HepG2 (cell line): ENCODE measurements around the gene MN1. TPM values are rescaled to one million over a fixed set of nuclear protein-coding genes. Genes with fewer than 3 reads are reported as not detected.
A peak's percentile ranks its signal among the peaks of the same experiment; 100 is the strongest.

Source experiments
- ATAC-seq: fragments of 200-7000 bp; cut with Tn5 transposase; 3 replicates; pipeline ENCODE4 v1.9.1; 2020; ENCODE audit warnings: mild to moderate bottlenecking, moderate library complexity
- BruUV-seq: library from RNA; stranded (reverse); fragments of 400-500 nt; replicated peaks from 2 replicates; lab custom pipeline; 2021; lab: Mats Ljungman, UMichigan
- CTCF ChIA-PET: fragments of 300-600 bp; formaldehyde crosslinking; extraction: SDS; loops from one replicate; lab custom pipeline; 2021; ENCODE audit warnings: low total read pairs, inconsistent platforms, low intra/inter-chr PET ratio; lab: Yijun Ruan, JAX
- POLR2A ChIA-PET: fragments of 350-600 bp; sonication (Branson Sonifier 250); formaldehyde crosslinking; loops from one replicate; lab custom pipeline; 2020; ENCODE audit warnings: antibody characterized with exemption, inconsistent platforms; lab: Yijun Ruan, JAX
- DNase-seq: peaks from one replicate; pipeline ENCODE4 v3.0.0-alpha.2; 2015; ENCODE audit warnings: low spot score
- FAIRE-seq: peaks from 3 replicates; lab custom pipeline; 2011; peaks lifted over from hg19 to GRCh38; lab: Jason Lieb, UNC
- H2AFZ ChIP-seq: one replicate; pipeline ENCODE4 v1.6.1; 2011; ENCODE audit warnings: low read length, inconsistent platforms
- H3K27ac ChIP-seq: fragments of 300-600 bp; 3 replicates; pipeline ENCODE4 v1.8.0; 2011; ENCODE audit warnings: mixed run types, mild to moderate bottlenecking, mixed read lengths, low read length, inconsistent platforms; ENCODE audit not compliant: insufficient read depth; ENCODE audit errors: extremely low read length
- H3K27me3 ChIP-seq, 2 experiments: fragments of 200-600 bp in 1 of 2; 2 replicates in 1 of 2; 3 replicates in 1 of 2; pipeline versions ENCODE4 v1.6.0 to v1.8.0; 2011; ENCODE audit warnings: low read length in 2 of 2, mild to moderate bottlenecking in 2 of 2, moderate library complexity in 2 of 2, inconsistent platforms in 1 of 2; ENCODE audit not compliant: insufficient read depth in 2 of 2, control insufficient read depth in 1 of 2
- H3K36me3 ChIP-seq, 2 experiments: fragments of 200-600 bp in 1 of 2; replicated peaks in 1 of 2; 2 replicates in 1 of 2; 3 replicates in 1 of 2; pipeline versions ENCODE4 v1.5.1 to v1.8.0; 2011; ENCODE audit warnings: low read length in 2 of 2, inconsistent platforms in 1 of 2; ENCODE audit not compliant: insufficient read depth in 2 of 2, control insufficient read depth in 1 of 2
- H3K4me1 ChIP-seq: 2 replicates; pipeline ENCODE4 v1.5.1; 2012; ENCODE audit warnings: low read length, inconsistent platforms; ENCODE audit not compliant: insufficient read depth
- H3K4me2 ChIP-seq: 2 replicates; pipeline ENCODE4 v1.6.0; 2011; ENCODE audit warnings: low read depth, low read length, inconsistent platforms
- H3K4me3 ChIP-seq, 3 experiments: fragments of 200-600 bp in 1 of 3; sonication (generic), shearing (Covaris generic) in 1 of 3; replicated peaks in 1 of 3; 2 replicates each; pipeline ENCODE4 v1.5.1; 2011 to 2016; ENCODE audit warnings: low read length in 3 of 3, inconsistent platforms in 2 of 3, low read depth in 2 of 3, mild to moderate bottlenecking in 2 of 3, control low read depth in 1 of 3, mixed read lengths in 1 of 3; ENCODE audit not compliant: insufficient read depth in 1 of 3
- H3K79me2 ChIP-seq: one replicate; pipeline ENCODE4 v1.6.1; 2011; ENCODE audit warnings: low read length, inconsistent platforms; ENCODE audit not compliant: insufficient read depth
- H3K9ac ChIP-seq: 2 replicates; pipeline ENCODE4 v1.6.0; 2011; ENCODE audit warnings: mild to moderate bottlenecking, low read depth, low read length, inconsistent platforms; ENCODE audit not compliant: insufficient read depth
- H3K9me3 ChIP-seq: 2 replicates; pipeline ENCODE4 v1.5.1; 2012; ENCODE audit warnings: mild to moderate bottlenecking, low read length
- H4K20me1 ChIP-seq: 2 replicates; pipeline ENCODE4 v1.6.0; 2011; ENCODE audit warnings: inconsistent platforms, mild to moderate bottlenecking, low read length, moderate library complexity; ENCODE audit not compliant: insufficient read depth
- FOSL2 ChIP-seq: sonication (generic); formaldehyde crosslinking; IDR thresholded peaks from 2 replicates; pipeline ENCODE4 v1.4.0; 2020; ENCODE audit warnings: missing genetic modification reagents
- GTF3A ChIP-seq: sonication (generic); formaldehyde crosslinking; conservative IDR thresholded peaks from 2 replicates; pipeline ENCODE4 v1.4.0; 2020; ENCODE audit warnings: mild to moderate bottlenecking, missing genetic modification reagents
- HMGA1 ChIP-seq: sonication (generic); formaldehyde crosslinking; conservative IDR thresholded peaks from 2 replicates; pipeline ENCODE4 v1.4.0; 2020; ENCODE audit warnings: missing genetic modification reagents
- HOXA9 ChIP-seq: sonication (generic); formaldehyde crosslinking; IDR thresholded peaks from 2 replicates; pipeline ENCODE4 v1.8.1; 2022; ENCODE audit warnings: missing genetic modification reagents, mild to moderate bottlenecking, moderate library complexity, borderline replicate concordance
- LCORL ChIP-seq, 2 experiments: fragments of 450-650 bp in 1 of 2; sonication (generic) in 1 of 2; formaldehyde crosslinking in 1 of 2; IDR thresholded peaks; 2 replicates each; pipeline versions ENCODE4 v1.5.0 to v1.6.1; 2017 to 2020; ENCODE audit warnings: antibody characterized with exemption in 1 of 2, missing genetic modification reagents in 1 of 2
- ZBTB7B ChIP-seq: sonication (generic); formaldehyde crosslinking; IDR thresholded peaks from 2 replicates; pipeline ENCODE4 v1.4.0; 2020; ENCODE audit warnings: missing genetic modification reagents
- WGBS: methylation state at CpG from one replicate; pipeline ENCODE4 v1.1.6; 2017; ENCODE audit warnings: low lambda C conversion rate; 5-methylcytosine and 5-hydroxymethylcytosine counted together
- in situ Hi-C: cut with HindIII; loops from 2 replicates; pipeline ENCODE4 v1.10.0; 2017; ENCODE audit warnings: low pct_unique_long_range_greater_than_20kb; ENCODE audit not compliant: extremely low pct_ligation_motif_present
- intact Hi-C: fragments of 100-400 bp; cut with micrococcal nuclease; formaldehyde crosslinking; loops from one replicate; pipeline ENCODE4 v1.10.0; 2022; ENCODE audit not compliant: unreplicated experiment
- polyA plus RNA-seq, 8 experiments: library from polyadenylated mRNA; depleted of rRNA in 3 of 8; stranded (reverse) in 7 of 8; unstranded in 1 of 8; fragments of >200 nt; fragmentation: Illumina TruSeq in 4 of 8; extraction: Trizol in 4 of 8; gene quantifications; 2 replicates each; pipeline versions ENCODE4 v1.2.1 to v1.2.3, GENCODE V29; 2011 to 2016; ENCODE audit warnings: low read depth in 4 of 8, missing spikeins in 1 of 8, mixed read lengths in 1 of 8; ENCODE audit not compliant: insufficient read depth in 1 of 8
- total RNA-seq, 5 experiments: library from RNA; depleted of rRNA; stranded (reverse); fragments of >200 nt; fragmentation: Illumina TruSeq; extraction: Trizol; gene quantifications; 2 replicates each; pipeline ENCODE4 v1.2.3, GENCODE V29; 2016; ENCODE audit warnings: low read depth in 1 of 5
- TF ChIP-seq, protein P1 (sequence below): sonication (generic); formaldehyde crosslinking; IDR thresholded peaks from 2 replicates; pipeline ENCODE4 v1.8.0; 2022; ENCODE audit warnings: mild to moderate bottlenecking, missing genetic modification reagents, moderate library complexity
- TF ChIP-seq, protein P2 (sequence below): sonication (generic); formaldehyde crosslinking; conservative IDR thresholded peaks from 2 replicates; pipeline ENCODE4 v1.5.0; 2020; ENCODE audit warnings: missing genetic modification reagents
- TF ChIP-seq, protein P3 (sequence below): sonication (generic); formaldehyde crosslinking; IDR thresholded peaks from 2 replicates; pipeline ENCODE4 v1.9.0; 2022; ENCODE audit warnings: low read depth, missing genetic modification reagents

Gene MN1
- total and polyA plus RNA-seq, 2 of the 13 experiments (the other 11 are each of a cell fraction or from before 2014, with no cell fraction given): 0.01 TPM; not detected in 1

DNA sequence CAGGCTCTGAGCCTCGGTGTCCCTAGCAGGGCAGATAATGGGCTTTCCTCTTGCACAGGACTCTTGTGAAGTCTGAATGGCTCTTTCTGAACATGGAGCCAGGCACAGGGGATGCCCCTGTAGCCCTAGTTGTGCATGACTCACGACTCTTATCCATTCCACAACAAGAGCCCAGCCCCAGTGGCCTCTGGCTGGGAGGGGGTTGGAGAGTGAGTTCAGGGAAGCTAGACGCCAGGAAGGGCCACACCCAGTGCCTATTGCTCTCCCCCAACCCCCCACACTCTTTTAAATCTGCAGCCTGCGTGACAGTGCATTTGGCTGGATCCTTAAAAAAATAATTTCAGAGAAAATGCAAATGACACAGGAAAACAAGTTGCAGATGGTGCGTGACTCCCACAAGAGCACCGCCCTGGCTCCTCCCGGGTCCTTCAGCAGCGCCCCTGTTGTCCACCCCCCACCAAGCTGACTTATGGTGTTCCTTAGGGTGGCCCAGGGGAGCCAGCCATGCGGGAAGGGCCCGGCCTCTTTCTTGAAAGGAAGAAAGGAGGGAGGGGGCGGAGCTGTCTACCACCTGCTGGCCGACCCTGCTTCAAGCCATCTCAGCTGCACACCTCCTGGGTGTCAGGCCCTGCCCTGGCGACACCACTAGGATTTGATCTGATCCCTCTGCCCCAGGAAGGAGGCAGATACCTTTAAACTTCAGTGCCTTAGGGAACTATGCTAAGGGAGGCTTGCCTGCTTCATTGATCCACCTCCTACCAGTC lies 74.7 kb downstream of the MN1 start:
- TF ChIP-seq FOSL2: 0 out of 2 replicates have a peak, but pooled peaks have one; percentile 25
- TF ChIP-seq, protein P1, sequence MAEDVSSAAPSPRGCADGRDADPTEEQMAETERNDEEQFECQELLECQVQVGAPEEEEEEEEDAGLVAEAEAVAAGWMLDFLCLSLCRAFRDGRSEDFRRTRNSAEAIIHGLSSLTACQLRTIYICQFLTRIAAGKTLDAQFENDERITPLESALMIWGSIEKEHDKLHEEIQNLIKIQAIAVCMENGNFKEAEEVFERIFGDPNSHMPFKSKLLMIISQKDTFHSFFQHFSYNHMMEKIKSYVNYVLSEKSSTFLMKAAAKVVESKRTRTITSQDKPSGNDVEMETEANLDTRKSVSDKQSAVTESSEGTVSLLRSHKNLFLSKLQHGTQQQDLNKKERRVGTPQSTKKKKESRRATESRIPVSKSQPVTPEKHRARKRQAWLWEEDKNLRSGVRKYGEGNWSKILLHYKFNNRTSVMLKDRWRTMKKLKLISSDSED (CRISPR knock-in tag): no peak
- ChIA-PET CTCF (no interaction called here), POLR2A (no interaction called here)
- H3K4me2 ChIP-seq: no peak overlapping the region
- no TSS peak for BruUV-seq
- FAIRE-seq (no peak), ATAC-seq (no peak), DNase-seq (peak; percentile 4)
- intact Hi-C loops (no loop called here), in situ Hi-C loops (no loop called here)
- H3K36me3 ChIP-seq: no peaks in the 10 kb centered on the region
- H3K4me1 ChIP-seq: no peaks in the 10 kb centered on the region
- no peak overlapping the region for H3K4me3 ChIP-seq
- H2AFZ ChIP-seq: no peak overlapping the region
- H3K79me2 ChIP-seq: no peaks in the 10 kb centered on the region
- no peaks in the 10 kb centered on the region; a peak in 1 of 5 replicates for H3K27me3 ChIP-seq
- H3K27ac ChIP-seq: no peak overlapping the region
- no peak overlapping the region for H3K9ac ChIP-seq
- H4K20me1 ChIP-seq: no peaks in the 10 kb centered on the region
- no peaks in the 10 kb centered on the region for H3K9me3 ChIP-seq
- 7% methylated on average over 9 of the region's 13 CpGs for WGBS

DNA sequence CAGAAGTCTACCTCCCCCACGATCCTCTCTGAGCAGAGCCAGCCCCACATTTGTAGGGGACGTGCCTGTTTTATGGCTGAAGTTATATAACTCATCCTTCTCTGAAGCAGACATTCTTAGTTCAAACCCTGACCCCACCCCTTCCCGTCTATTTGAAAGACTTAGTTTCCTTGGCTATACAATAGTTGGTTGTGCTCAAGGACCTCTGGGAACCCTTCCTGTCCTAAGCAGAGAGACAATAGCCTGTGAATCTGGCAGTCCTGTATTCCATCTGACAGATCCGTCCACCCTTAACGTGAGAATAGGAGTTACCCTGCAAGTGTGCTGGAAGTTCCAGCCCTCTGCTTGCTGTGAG lies 75.2 kb downstream of the MN1 start:
- Histone ChIP-seq H3K9ac (no peak overlapping the region), H3K36me3 (no peaks in the 10 kb centered on the region), H3K4me1 (no peaks in the 10 kb centered on the region), H3K4me3 (no peak overlapping the region), H4K20me1 (no peaks in the 10 kb centered on the region), H3K79me2 (no peaks in the 10 kb centered on the region), H3K4me2 (no peak overlapping the region), H3K27me3 (no peaks in the 10 kb centered on the region; a peak in 1 of 5 replicates), H3K9me3 (no peaks in the 10 kb centered on the region), H2AFZ (no peak overlapping the region), H3K27ac (no peak overlapping the region)
- intact Hi-C loops (no loop called here), in situ Hi-C loops (no loop called here)
- POLR2A ChIA-PET: no interaction called here
- CTCF ChIA-PET: no interaction called here
- BruUV-seq: no TSS peak
- FAIRE-seq: no peak
- WGBS: 18% methylated on average over 4 of the region's 5 CpGs
- DNase-seq: no peak
- no peak for ATAC-seq
- TF ChIP-seq HOXA9 (CRISPR knock-in tag): no peak
- TF ChIP-seq, protein P2, sequence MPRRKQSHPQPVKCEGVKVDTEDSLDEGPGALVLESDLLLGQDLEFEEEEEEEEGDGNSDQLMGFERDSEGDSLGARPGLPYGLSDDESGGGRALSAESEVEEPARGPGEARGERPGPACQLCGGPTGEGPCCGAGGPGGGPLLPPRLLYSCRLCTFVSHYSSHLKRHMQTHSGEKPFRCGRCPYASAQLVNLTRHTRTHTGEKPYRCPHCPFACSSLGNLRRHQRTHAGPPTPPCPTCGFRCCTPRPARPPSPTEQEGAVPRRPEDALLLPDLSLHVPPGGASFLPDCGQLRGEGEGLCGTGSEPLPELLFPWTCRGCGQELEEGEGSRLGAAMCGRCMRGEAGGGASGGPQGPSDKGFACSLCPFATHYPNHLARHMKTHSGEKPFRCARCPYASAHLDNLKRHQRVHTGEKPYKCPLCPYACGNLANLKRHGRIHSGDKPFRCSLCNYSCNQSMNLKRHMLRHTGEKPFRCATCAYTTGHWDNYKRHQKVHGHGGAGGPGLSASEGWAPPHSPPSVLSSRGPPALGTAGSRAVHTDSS: no peak
- no peak for TF ChIP-seq GTF3A (CRISPR knock-in tag)
- no peak for TF ChIP-seq LCORL (IDR thresholded peaks at IDR 0.05)
- TF ChIP-seq LCORL (CRISPR knock-in tag; IDR thresholded peaks at IDR 0.05): no peak
- TF ChIP-seq HMGA1 (CRISPR knock-in tag): no peak
- TF ChIP-seq, protein P3, sequence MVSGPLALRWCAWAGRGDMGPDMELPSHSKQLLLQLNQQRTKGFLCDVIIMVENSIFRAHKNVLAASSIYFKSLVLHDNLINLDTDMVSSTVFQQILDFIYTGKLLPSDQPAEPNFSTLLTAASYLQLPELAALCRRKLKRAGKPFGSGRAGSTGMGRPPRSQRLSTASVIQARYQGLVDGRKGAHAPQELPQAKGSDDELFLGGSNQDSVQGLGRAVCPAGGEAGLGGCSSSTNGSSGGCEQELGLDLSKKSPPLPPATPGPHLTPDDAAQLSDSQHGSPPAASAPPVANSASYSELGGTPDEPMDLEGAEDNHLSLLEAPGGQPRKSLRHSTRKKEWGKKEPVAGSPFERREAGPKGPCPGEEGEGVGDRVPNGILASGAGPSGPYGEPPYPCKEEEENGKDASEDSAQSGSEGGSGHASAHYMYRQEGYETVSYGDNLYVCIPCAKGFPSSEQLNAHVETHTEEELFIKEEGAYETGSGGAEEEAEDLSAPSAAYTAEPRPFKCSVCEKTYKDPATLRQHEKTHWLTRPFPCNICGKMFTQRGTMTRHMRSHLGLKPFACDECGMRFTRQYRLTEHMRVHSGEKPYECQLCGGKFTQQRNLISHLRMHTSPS: no peak
- no peak for TF ChIP-seq ZBTB7B (CRISPR knock-in tag)
